ENCODE data around the gene VPS51.
"Not testable (repeated sequence)": the region's sequence is repeated elsewhere in the genome, so short reads cannot be mapped to it uniquely, and the experiment has no call there.

Gene VPS51

GRCh38 chr11:65134952-65135632 lies 39.1 kb downstream of the VPS51 start:
- DNase-seq (ENCODE audit: low spot score), result peak; percentile 95

GRCh38 chr11:65135633-65136145 lies 39.7 kb downstream of the VPS51 start:
- no peak for DNase-seq (ENCODE audit: low spot score)

GRCh38 chr11:65136515-65137096 lies 40.6 kb downstream of the VPS51 start:
- DNase-seq (ENCODE audit: low spot score), result no peak

GRCh38 chr11:65141896-65142494 lies 46.0 kb downstream of the VPS51 start:
- no peak for DNase-seq (ENCODE audit: low spot score)

GRCh38 chr11:65147352-65148075 lies 51.5 kb downstream of the VPS51 start:
- DNase-seq (ENCODE audit: low spot score), result no peak

- no peak for DNase-seq (ENCODE audit: low spot score)
Measured at GRCh38 chr11:65148657-65149056, 52.6 kb downstream of the VPS51 start.

GRCh38 chr11:65150131-65150508 lies 54.1 kb downstream of the VPS51 start:
- DNase-seq (ENCODE audit: low spot score), result not testable (repeated sequence)

GRCh38 chr11:65150509-65151299 lies 54.7 kb downstream of the VPS51 start:
- peak; percentile 78 for DNase-seq (ENCODE audit: low spot score)

- DNase-seq (ENCODE audit: low spot score), result no peak
Measured at GRCh38 chr11:65151331-65151899, 55.4 kb downstream of the VPS51 start.

- no peak for DNase-seq (ENCODE audit: low spot score)
Measured at GRCh38 chr11:65152122-65152521, 56.1 kb downstream of the VPS51 start.

GRCh38 chr11:65156256-65156655 lies 60.2 kb downstream of the VPS51 start:
- DNase-seq (ENCODE audit: low spot score), result no peak

GRCh38 chr11:65156926-65157325 lies 60.9 kb downstream of the VPS51 start:
- DNase-seq (ENCODE audit: low spot score), result no peak

GRCh38 chr11:65157336-65157735 lies 61.3 kb downstream of the VPS51 start:
- DNase-seq (ENCODE audit: low spot score), result no peak

- no peak for DNase-seq (ENCODE audit: low spot score)
Measured at GRCh38 chr11:65159012-65159411, 63.0 kb downstream of the VPS51 start.

GRCh38 chr11:65160643-65161042 lies 64.6 kb downstream of the VPS51 start:
- DNase-seq (ENCODE audit: low spot score), result no peak
